ENCODE results near the gene NUCB1.

Gene NUCB1

DNA sequence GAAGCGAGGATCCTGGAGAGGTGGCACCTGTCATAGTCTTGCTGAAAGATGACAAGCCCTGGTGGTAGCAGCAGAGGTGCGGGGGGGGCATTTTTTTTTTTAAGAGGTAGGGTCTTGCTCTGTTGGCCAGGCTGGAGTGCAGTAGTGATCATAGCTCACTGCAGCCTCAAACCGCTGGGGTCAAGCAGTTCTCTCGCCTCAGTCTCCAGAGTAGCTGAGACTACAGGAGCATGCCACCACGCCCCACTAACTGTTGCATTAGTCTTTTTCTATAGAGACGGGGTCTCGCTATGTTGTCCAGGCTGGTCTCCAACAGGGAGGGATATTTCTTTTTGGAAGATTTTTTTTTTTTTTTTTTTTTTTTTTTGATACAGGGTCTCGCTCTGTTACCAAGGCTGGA lies 57.9 kb downstream of the NUCB1 start:
- TF ChIP-seq, protein P1, sequence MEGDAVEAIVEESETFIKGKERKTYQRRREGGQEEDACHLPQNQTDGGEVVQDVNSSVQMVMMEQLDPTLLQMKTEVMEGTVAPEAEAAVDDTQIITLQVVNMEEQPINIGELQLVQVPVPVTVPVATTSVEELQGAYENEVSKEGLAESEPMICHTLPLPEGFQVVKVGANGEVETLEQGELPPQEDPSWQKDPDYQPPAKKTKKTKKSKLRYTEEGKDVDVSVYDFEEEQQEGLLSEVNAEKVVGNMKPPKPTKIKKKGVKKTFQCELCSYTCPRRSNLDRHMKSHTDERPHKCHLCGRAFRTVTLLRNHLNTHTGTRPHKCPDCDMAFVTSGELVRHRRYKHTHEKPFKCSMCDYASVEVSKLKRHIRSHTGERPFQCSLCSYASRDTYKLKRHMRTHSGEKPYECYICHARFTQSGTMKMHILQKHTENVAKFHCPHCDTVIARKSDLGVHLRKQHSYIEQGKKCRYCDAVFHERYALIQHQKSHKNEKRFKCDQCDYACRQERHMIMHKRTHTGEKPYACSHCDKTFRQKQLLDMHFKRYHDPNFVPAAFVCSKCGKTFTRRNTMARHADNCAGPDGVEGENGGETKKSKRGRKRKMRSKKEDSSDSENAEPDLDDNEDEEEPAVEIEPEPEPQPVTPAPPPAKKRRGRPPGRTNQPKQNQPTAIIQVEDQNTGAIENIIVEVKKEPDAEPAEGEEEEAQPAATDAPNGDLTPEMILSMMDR (IDR thresholded peaks at IDR 0.05; ENCODE audit: low read depth, low read length) = no peak
- no peak overlapping the region for H3K4me3 ChIP-seq (ENCODE audit: low read depth, low read length)
- in situ Hi-C loops (cut with HindIII; ENCODE audit: low sequenced_read_pairs) = no loop called here
- DNase-seq (ENCODE audit: low read depth, low spot score) = no peak

GRCh38 chr19:48959341-48960239 lies 59.5 kb downstream of the NUCB1 start:
- no peak overlapping the region for H3K4me3 ChIP-seq (ENCODE audit: low read depth, low read length)
- DNase-seq (ENCODE audit: low read depth, low spot score) = no peak
- TF ChIP-seq, protein P1 (IDR thresholded peaks at IDR 0.05; ENCODE audit: low read depth, low read length) = no peak
- in situ Hi-C loops (cut with HindIII; ENCODE audit: low sequenced_read_pairs) = no loop called here

GRCh38 chr19:48961051-48961649 lies 61.0 kb downstream of the NUCB1 start:
- in situ Hi-C loops (cut with HindIII; ENCODE audit: low sequenced_read_pairs) = no loop called here
- TF ChIP-seq, protein P1 (IDR thresholded peaks at IDR 0.05; ENCODE audit: low read depth, low read length) = no peak
- no peak overlapping the region for H3K4me3 ChIP-seq (ENCODE audit: low read depth, low read length)
- DNase-seq (ENCODE audit: low read depth, low spot score) = no peak

DNA sequence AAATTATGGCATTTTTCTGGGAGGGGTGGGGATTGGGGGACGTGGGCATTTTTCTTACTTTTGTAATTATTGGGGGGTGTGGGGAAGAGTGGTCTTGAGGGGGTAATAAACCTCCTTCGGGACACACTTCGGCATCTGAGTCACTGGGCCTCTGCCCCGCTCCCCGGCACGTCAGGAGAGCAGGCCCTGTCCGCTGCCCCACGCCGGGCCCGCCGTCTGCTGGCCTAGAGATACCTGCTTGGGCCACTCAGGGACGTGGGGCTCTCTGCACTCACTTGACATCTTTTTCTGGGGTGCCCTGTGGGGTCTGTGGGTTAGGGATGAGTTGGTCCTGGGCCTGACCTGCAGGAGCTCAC lies 61.5 kb downstream of the NUCB1 start:
- TF ChIP-seq, protein P1 (IDR thresholded peaks at IDR 0.05; ENCODE audit: low read depth, low read length) = no peak

DNA sequence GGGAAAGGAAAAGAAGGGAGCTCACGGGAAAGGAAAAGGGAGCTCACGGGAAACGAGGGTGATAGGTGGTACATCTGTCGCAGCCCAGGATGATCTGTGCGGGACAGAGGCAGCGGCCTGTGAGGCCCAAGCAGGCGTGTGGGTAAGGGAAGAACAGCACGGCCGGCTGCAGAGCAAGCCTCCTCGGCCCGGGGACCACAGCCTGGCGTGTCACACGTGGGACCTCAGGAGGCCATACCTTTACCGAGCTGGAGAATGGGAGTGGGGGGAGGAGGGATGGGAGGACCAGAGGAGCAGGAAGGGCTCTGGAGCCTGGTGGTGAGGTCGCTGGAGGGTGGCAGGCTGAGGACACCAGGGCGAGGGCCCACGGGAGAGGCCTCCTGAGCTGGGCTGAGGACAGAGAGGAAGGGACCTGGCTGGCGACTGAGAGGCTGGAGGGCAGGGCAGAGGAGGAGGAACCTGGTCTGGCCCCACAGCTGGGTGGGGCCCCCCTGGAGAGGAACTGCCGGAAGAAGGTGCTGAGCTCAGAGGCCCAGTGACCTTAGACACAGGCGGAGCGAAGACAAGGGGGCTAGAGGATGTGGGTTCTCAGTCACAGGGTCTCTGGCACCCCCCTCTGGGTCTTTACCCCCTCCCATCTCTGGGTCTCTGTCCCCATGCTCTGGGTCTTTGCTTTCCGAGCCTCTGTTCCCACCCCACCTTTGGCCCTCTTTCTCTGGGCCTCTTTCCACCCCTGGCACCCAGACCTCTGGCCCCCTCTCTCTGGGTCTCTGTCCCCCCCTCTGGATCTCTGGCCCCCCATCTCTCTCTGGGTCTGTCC lies 62.1 kb downstream of the NUCB1 start:
- DNase-seq (ENCODE audit: low read depth, low spot score) = no peak
- in situ Hi-C loops (cut with HindIII; ENCODE audit: low sequenced_read_pairs) = no loop called here
- no peak overlapping the region for H3K4me3 ChIP-seq (ENCODE audit: low read depth, low read length)
- TF ChIP-seq, protein P1 (IDR thresholded peaks at IDR 0.05; ENCODE audit: low read depth, low read length) = no peak

More for the DNA sequence above, 61.5 kb downstream of the NUCB1 start:
- H3K4me3 ChIP-seq (ENCODE audit: low read depth, low read length) = no peak overlapping the region
- in situ Hi-C loops (cut with HindIII; ENCODE audit: low sequenced_read_pairs) = no loop called here
- no peak for DNase-seq (ENCODE audit: low read depth, low spot score)

- no peak overlapping the region for H3K4me3 ChIP-seq (ENCODE audit: low read depth, low read length)
- DNase-seq (ENCODE audit: low read depth, low spot score) = no peak
- in situ Hi-C loops (cut with HindIII; ENCODE audit: low sequenced_read_pairs) = no loop called here
- TF ChIP-seq, protein P1 (IDR thresholded peaks at IDR 0.05; ENCODE audit: low read depth, low read length) = no peak
These were observed 62.7 kb downstream of the NUCB1 start for GRCh38 chr19:48962849-48963165.

Measured in astrocyte of the spinal cord (primary cell).